Measurements from ENCODE around the gene NOP56.

Gene NOP56

GRCh38 chr20:2651772-2652723 is at the start of gene NOP56:
TSS of gene NOP56 (plus strand) at chr20:2652632. CDS start at chr20:2652661, 29 bp downstream.
- Histone ChIP-seq H3K9ac (ENCODE audit: insufficient read length) (peak within 1 kb of the TSS; percentile 96), H3K36me3 (ENCODE audit: insufficient read depth, low read length) (peaks cover 42% of the 10 kb centered on the region), H3K27ac (peak within 1 kb of the TSS; percentile 95), H3K9me3 (ENCODE audit: low read depth, low read length) (no peaks in the 10 kb centered on the region), H3K4me3 (peak within 1 kb of the TSS; percentile 91)
- peak; percentile 30 for DNase-seq (ENCODE audit: low read depth, low spot score)
- TF ChIP-seq POLR2AphosphoS5 (IDR thresholded peaks at IDR 0.05; ENCODE audit: borderline replicate concordance, low read depth, low read length), result peak; percentile 99
- TF ChIP-seq EZH2 (IDR thresholded peaks at IDR 0.05), result no peak

- no peak overlapping the region for H3K27ac ChIP-seq
- H3K4me3 ChIP-seq, result no peak overlapping the region
- H3K9me3 ChIP-seq (ENCODE audit: low read depth, low read length), result 0 out of 2 replicates have a peak, but pooled peaks cover 5% of the 10 kb centered on the region
- no peak overlapping the region for H3K9ac ChIP-seq (ENCODE audit: insufficient read length)
- TF ChIP-seq POLR2AphosphoS5 (IDR thresholded peaks at IDR 0.05; ENCODE audit: borderline replicate concordance, low read depth, low read length), result no peak
- TF ChIP-seq FOXP2 (optimal IDR thresholded peaks at IDR 0.05; ENCODE audit: control extremely low read depth, extremely low read length, insufficient read depth), result no peak
- no peak for TF ChIP-seq EZH2 (IDR thresholded peaks at IDR 0.05)
- no peak for DNase-seq (ENCODE audit: low read depth, low spot score)
- no peaks in the 10 kb centered on the region for H3K36me3 ChIP-seq (ENCODE audit: insufficient read depth, low read length)
These were observed 49.7 kb upstream of the NOP56 start for GRCh38 chr20:2602746-2603145.

- Histone ChIP-seq H3K36me3 (ENCODE audit: insufficient read depth, low read length) (no peaks in the 10 kb centered on the region), H3K9me3 (ENCODE audit: low read depth, low read length) (0 out of 2 replicates have a peak, but pooled peaks cover 5% of the 10 kb centered on the region), H3K9ac (ENCODE audit: insufficient read length) (no peak overlapping the region), H3K4me3 (no peak overlapping the region), H3K27ac (no peak overlapping the region)
- no peak for DNase-seq (ENCODE audit: low read depth, low spot score)
- TF ChIP-seq EZH2 (IDR thresholded peaks at IDR 0.05), result no peak
- no peak for TF ChIP-seq FOXP2 (optimal IDR thresholded peaks at IDR 0.05; ENCODE audit: control extremely low read depth, extremely low read length, insufficient read depth)
- TF ChIP-seq POLR2AphosphoS5 (IDR thresholded peaks at IDR 0.05; ENCODE audit: borderline replicate concordance, low read depth, low read length), result no peak
These were observed 48.5 kb upstream of the NOP56 start for GRCh38 chr20:2603816-2604505.

GRCh38 chr20:2604506-2604835 is 48.0 kb upstream of the NOP56 start:
- no peak for TF ChIP-seq FOXP2 (optimal IDR thresholded peaks at IDR 0.05; ENCODE audit: control extremely low read depth, extremely low read length, insufficient read depth)
- TF ChIP-seq POLR2AphosphoS5 (IDR thresholded peaks at IDR 0.05; ENCODE audit: borderline replicate concordance, low read depth, low read length), result no peak
- TF ChIP-seq EZH2 (IDR thresholded peaks at IDR 0.05), result no peak
- Histone ChIP-seq H3K36me3 (ENCODE audit: insufficient read depth, low read length) (no peaks in the 10 kb centered on the region), H3K9ac (ENCODE audit: insufficient read length) (no peak overlapping the region), H3K27ac (no peak overlapping the region), H3K4me3 (no peak overlapping the region), H3K9me3 (ENCODE audit: low read depth, low read length) (0 out of 2 replicates have a peak, but pooled peaks cover 5% of the 10 kb centered on the region)
- no peak for DNase-seq (ENCODE audit: low read depth, low spot score)

- Histone ChIP-seq H3K27ac (no peak overlapping the region), H3K4me3 (no peak overlapping the region), H3K9me3 (ENCODE audit: low read depth, low read length) (0 out of 2 replicates have a peak, but pooled peaks cover 5% of the 10 kb centered on the region), H3K36me3 (ENCODE audit: insufficient read depth, low read length) (no peaks in the 10 kb centered on the region), H3K9ac (ENCODE audit: insufficient read length) (no peak overlapping the region)
- TF ChIP-seq FOXP2 (optimal IDR thresholded peaks at IDR 0.05; ENCODE audit: control extremely low read depth, extremely low read length, insufficient read depth), result no peak
- TF ChIP-seq POLR2AphosphoS5 (IDR thresholded peaks at IDR 0.05; ENCODE audit: borderline replicate concordance, low read depth, low read length), result no peak
- TF ChIP-seq EZH2 (IDR thresholded peaks at IDR 0.05), result no peak
- DNase-seq (ENCODE audit: low read depth, low spot score), result no peak
These were observed 45.9 kb upstream of the NOP56 start for GRCh38 chr20:2606507-2607006.

- TF ChIP-seq POLR2AphosphoS5 (IDR thresholded peaks at IDR 0.05; ENCODE audit: borderline replicate concordance, low read depth, low read length) (no peak), EZH2 (IDR thresholded peaks at IDR 0.05) (no peak), FOXP2 (optimal IDR thresholded peaks at IDR 0.05; ENCODE audit: control extremely low read depth, extremely low read length, insufficient read depth) (no peak)
- Histone ChIP-seq H3K9ac (ENCODE audit: insufficient read length) (no peak overlapping the region), H3K27ac (no peak overlapping the region), H3K36me3 (ENCODE audit: insufficient read depth, low read length) (no peaks in the 10 kb centered on the region), H3K9me3 (ENCODE audit: low read depth, low read length) (0 out of 2 replicates have a peak, but pooled peaks cover 5% of the 10 kb centered on the region), H3K4me3 (no peak overlapping the region)
- DNase-seq (ENCODE audit: low read depth, low spot score), result no peak
These were observed 42.1 kb upstream of the NOP56 start for GRCh38 chr20:2610326-2610725.

- H3K9me3 ChIP-seq (ENCODE audit: low read depth, low read length), result no peaks in the 10 kb centered on the region
- no peak overlapping the region for H3K4me3 ChIP-seq
- TF ChIP-seq EZH2 (IDR thresholded peaks at IDR 0.05), result no peak
- TF ChIP-seq FOXP2 (optimal IDR thresholded peaks at IDR 0.05; ENCODE audit: control extremely low read depth, extremely low read length, insufficient read depth), result no peak
- TF ChIP-seq POLR2AphosphoS5 (IDR thresholded peaks at IDR 0.05; ENCODE audit: borderline replicate concordance, low read depth, low read length), result no peak
- DNase-seq (ENCODE audit: low read depth, low spot score), result no peak
- H3K27ac ChIP-seq, result no peak overlapping the region
- no peak overlapping the region for H3K9ac ChIP-seq (ENCODE audit: insufficient read length)
- no peaks in the 10 kb centered on the region for H3K36me3 ChIP-seq (ENCODE audit: insufficient read depth, low read length)
These were observed 41.3 kb upstream of the NOP56 start for GRCh38 chr20:2610941-2611720.

All from SK-N-MC (cell line).